ENCODE data around the gene ABR.

- TF ChIP-seq CTCF (IDR thresholded peaks at IDR 0.05): no peak
- TF ChIP-seq ZFX (IDR thresholded peaks at IDR 0.05; ENCODE audit: borderline replicate concordance): no peak
Measured at GRCh38 chr17:1110862-1111598, 68.8 kb downstream of the ABR start.

Measured in 22Rv1 (cell line).